Calu3 (cell line): ENCODE data around the gene RHO. TPM values are rescaled to one million over a fixed set of nuclear protein-coding genes. Genes with fewer than 3 reads are reported as not detected.

Source experiments
- BruUV-seq: library from RNA; stranded (reverse); fragments of 400-500 nt; replicated peaks from 2 replicates; lab custom pipeline; 2021; lab: Mats Ljungman, UMichigan
- CTCF ChIA-PET: fragments of 300-600 bp; sonication (Branson Sonifier 250); formaldehyde crosslinking; loops from one replicate; lab custom pipeline; 2022; ENCODE audit warnings: antibody characterized with exemption; lab: Charles Lee
- DNase-seq: peaks from one replicate; pipeline ENCODE4 v3.0.0; 2022
- H3K27ac Mint-ChIP-seq: one replicate; pipeline ENCODE4 v1.8.0; 2022; ENCODE audit warnings: mixed read lengths; ENCODE audit not compliant: unreplicated experiment
- H3K27me3 Mint-ChIP-seq: one replicate; pipeline ENCODE4 v1.8.0; 2022; ENCODE audit warnings: mixed read lengths; ENCODE audit not compliant: unreplicated experiment
- H3K36me3 Mint-ChIP-seq: one replicate; pipeline ENCODE4 v1.8.0; 2022; ENCODE audit warnings: mild to moderate bottlenecking, moderate library complexity, mixed read lengths; ENCODE audit not compliant: insufficient read depth, unreplicated experiment
- H3K4me1 Mint-ChIP-seq: one replicate; pipeline ENCODE4 v1.8.0; 2022; ENCODE audit warnings: mild to moderate bottlenecking, low read depth, mixed read lengths; ENCODE audit not compliant: unreplicated experiment
- H3K4me3 Mint-ChIP-seq: one replicate; pipeline ENCODE4 v1.8.0; 2022; ENCODE audit warnings: mild to moderate bottlenecking, low read depth, moderate library complexity, mixed read lengths; ENCODE audit not compliant: unreplicated experiment
- H3K9me3 Mint-ChIP-seq: one replicate; pipeline ENCODE4 v1.8.0; 2022; ENCODE audit warnings: low read depth, mixed read lengths; ENCODE audit not compliant: unreplicated experiment
- intact Hi-C: fragments of 100-400 bp; cut with micrococcal nuclease; formaldehyde crosslinking; loops from one replicate; pipeline ENCODE4 v1.10.0; 2022; ENCODE audit not compliant: unreplicated experiment
- total RNA-seq: library from RNA; stranded (reverse); gene quantifications from 2 replicates; pipeline ENCODE4 v1.2.3, GENCODE V29; 2022
- TF ChIP-seq, protein P1 (sequence below): fragments of 200-600 bp; IDR thresholded peaks from one replicate; pipeline ENCODE4 v1.8.0; 2022; ENCODE audit warnings: antibody characterized with exemption; ENCODE audit not compliant: unreplicated experiment

Gene RHO
- total RNA-seq, 1 experiment from 2014 or later = not detected

DNA sequence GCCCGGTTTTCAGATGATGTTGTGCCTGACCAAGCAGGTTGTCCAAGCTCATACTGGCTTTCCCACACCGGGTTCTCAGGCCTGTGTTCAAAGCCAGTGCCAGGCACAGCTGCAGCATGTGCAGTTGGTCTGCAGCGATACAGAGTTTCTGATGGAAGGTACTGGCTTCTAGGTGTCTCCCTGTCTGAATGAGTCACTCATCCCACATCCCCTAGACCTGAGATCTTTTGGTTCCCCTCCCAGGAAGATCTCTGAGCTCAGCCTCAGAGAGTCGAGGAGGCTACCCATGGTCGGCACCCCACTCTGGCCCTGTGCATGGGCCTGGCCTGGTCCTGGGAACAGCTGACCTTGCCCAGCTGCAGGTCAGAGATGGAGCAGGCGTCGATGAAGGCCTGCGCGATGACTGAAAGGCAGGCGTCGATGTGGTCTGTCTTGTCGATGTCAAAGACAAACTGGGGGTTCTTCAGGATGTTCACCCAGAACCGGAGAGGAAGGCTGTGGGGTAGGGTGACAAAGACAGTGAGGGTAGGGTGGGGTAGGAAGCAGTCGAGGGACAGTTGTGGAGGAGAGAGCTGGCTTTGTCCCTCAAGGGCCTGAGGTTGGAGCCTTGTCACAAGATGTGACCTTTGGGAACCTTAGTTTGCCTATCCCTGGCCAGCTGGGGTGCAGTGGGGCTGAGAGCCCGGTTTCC is 29.8 kb downstream of the RHO start:
- no peak overlapping the region for H3K4me3 Mint-ChIP-seq
- no peaks in the 10 kb centered on the region for H3K9me3 Mint-ChIP-seq
- no peaks in the 10 kb centered on the region for H3K36me3 Mint-ChIP-seq
- no peaks in the 10 kb centered on the region for H3K4me1 Mint-ChIP-seq
- no peak overlapping the region for H3K27ac Mint-ChIP-seq
- no peak for DNase-seq
- TF ChIP-seq, protein P1, sequence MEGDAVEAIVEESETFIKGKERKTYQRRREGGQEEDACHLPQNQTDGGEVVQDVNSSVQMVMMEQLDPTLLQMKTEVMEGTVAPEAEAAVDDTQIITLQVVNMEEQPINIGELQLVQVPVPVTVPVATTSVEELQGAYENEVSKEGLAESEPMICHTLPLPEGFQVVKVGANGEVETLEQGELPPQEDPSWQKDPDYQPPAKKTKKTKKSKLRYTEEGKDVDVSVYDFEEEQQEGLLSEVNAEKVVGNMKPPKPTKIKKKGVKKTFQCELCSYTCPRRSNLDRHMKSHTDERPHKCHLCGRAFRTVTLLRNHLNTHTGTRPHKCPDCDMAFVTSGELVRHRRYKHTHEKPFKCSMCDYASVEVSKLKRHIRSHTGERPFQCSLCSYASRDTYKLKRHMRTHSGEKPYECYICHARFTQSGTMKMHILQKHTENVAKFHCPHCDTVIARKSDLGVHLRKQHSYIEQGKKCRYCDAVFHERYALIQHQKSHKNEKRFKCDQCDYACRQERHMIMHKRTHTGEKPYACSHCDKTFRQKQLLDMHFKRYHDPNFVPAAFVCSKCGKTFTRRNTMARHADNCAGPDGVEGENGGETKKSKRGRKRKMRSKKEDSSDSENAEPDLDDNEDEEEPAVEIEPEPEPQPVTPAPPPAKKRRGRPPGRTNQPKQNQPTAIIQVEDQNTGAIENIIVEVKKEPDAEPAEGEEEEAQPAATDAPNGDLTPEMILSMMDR = no peak
- no TSS peak for BruUV-seq
- CTCF ChIA-PET = interaction anchor here (0.6 kb wide), 1 partner anchor 11 kb away, joined by 7 read pairs; no protein-coding TSS in a partner anchor
- peaks cover 17% of the 10 kb centered on the region for H3K27me3 Mint-ChIP-seq
- intact Hi-C loops = no loop called here

DNA sequence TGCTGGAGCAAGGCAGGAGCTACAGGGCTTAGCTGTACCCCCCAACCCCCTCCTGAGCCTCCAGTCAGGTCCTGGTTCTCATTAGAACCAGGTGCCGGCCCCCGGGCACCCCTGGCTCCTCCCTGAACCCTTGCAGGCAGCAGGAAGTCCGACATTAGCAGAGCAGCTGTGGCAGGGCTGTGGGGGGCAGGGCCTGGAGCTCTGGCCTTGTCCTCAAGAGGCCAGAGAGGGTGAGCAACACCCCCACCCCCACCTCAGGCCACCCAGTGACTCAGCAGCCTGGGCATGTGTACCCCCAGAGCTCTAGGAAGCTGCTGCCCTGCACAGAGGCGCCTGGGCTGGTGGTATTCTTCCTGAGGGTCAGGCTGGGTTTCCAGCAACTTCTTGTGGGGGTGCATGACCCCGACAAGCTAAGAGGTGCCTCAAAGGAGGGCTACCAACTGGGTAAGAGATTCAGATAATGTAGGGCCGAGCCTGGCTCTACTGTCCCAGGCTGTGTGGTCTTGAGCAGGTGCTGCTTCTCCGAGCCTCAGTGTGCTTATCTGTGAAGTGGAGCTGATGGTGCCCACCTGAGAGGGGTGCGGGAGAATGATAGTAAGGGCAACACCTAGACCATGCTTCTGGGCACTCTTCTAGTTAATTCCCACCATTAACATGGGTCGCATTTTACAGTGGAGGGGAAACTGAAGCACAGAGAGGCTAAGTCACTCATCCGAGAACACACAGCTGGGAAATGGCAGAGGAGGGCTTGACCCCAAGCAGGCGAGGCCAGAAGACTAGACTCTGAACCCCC is 30.5 kb downstream of the RHO start:
- H3K36me3 Mint-ChIP-seq = no peaks in the 10 kb centered on the region
- no peak for DNase-seq
- intact Hi-C loops = no loop called here
- CTCF ChIA-PET = interaction anchor here (0.6 kb wide), 2 partner anchors 12 to 48 kb away, joined by 3 to 7 read pairs; no protein-coding TSS in a partner anchor
- H3K4me1 Mint-ChIP-seq = no peaks in the 10 kb centered on the region
- no TSS peak for BruUV-seq
- H3K9me3 Mint-ChIP-seq = no peaks in the 10 kb centered on the region
- TF ChIP-seq, protein P1 = no peak
- no peak overlapping the region for H3K27ac Mint-ChIP-seq
- peaks cover 9% of the 10 kb centered on the region for H3K27me3 Mint-ChIP-seq
- no peak overlapping the region for H3K4me3 Mint-ChIP-seq

DNA sequence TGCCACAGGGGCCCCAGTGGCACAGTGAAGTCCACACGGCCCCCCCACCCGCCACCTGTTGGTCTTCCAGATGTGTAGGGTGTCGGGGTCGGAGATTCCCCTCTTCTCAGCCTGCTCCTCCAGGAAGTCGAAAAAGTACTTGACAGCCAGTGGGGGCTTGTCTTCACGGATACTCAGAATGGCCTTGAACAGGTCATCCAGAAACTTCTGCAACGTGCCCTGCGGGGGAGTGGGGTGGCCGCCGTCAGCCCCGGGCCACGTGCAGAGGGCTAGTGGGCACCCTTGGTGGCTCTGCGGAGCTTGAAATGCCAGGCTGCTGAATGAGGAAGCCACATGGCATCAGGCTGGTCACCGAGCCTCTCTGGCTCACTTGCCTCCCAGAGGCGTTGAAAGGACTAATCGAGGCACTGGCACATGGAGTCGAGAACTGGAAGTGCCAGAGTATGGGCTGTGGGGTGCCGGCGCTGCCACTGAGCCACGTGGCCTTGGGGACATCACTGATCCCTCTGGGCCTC is 31.2 kb downstream of the RHO start:
- BruUV-seq = no TSS peak
- H3K27me3 Mint-ChIP-seq = peaks cover 3% of the 10 kb centered on the region
- CTCF ChIA-PET = no interaction called here
- no peak for DNase-seq
- TF ChIP-seq, protein P1 = no peak
- no peaks in the 10 kb centered on the region for H3K4me1 Mint-ChIP-seq
- H3K4me3 Mint-ChIP-seq = no peak overlapping the region
- no peaks in the 10 kb centered on the region for H3K9me3 Mint-ChIP-seq
- intact Hi-C loops = no loop called here
- no peaks in the 10 kb centered on the region for H3K36me3 Mint-ChIP-seq
- no peak overlapping the region for H3K27ac Mint-ChIP-seq

DNA sequence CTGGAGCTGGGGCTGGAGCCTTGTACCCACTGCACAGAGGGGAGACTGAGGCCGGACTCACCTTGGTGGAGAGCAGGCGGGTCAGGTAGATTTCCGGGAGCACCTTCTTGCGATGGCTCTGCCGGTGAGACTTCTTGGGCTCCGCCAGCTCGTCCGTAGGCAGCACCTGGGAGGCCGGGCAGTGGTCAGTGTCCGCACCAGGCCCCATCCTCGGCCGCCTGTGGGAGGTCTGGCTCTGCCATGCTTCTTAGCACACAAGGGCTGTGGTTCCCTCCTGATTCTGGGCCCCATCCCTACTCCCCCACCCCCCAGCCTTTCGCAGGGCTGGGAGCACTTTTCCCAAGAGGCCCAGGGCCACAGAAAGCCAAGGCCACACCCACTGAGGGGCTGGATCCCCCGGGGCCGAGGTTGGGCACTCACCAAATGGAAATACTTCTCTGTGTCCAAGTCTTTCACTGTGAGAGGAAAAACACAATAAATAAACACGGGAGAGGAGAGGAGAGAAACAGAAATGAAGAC is 31.9 kb downstream of the RHO start:
- CTCF ChIA-PET = no interaction called here
- BruUV-seq = no TSS peak
- intact Hi-C loops = no loop called here
- H3K27ac Mint-ChIP-seq = no peak overlapping the region
- no peaks in the 10 kb centered on the region for H3K27me3 Mint-ChIP-seq
- TF ChIP-seq, protein P1 = no peak
- no peaks in the 10 kb centered on the region for H3K4me1 Mint-ChIP-seq
- H3K9me3 Mint-ChIP-seq = no peaks in the 10 kb centered on the region
- no peak overlapping the region for H3K4me3 Mint-ChIP-seq
- DNase-seq = no peak
- no peaks in the 10 kb centered on the region for H3K36me3 Mint-ChIP-seq
